ENCODE measurements around the gene KIRREL3.

KIRREL3 gene

GRCh38 chr11:126479178-126479930 is 521.2 kb downstream of the KIRREL3 start:
- DNase-seq: no peak

GRCh38 chr11:126478466-126478865 is 522.1 kb downstream of the KIRREL3 start:
- no peak for DNase-seq

GRCh38 chr11:126477535-126478305 is 522.9 kb downstream of the KIRREL3 start:
- no peak for DNase-seq

GRCh38 chr11:126476977-126477376 is 523.6 kb downstream of the KIRREL3 start:
- no peak for DNase-seq

GRCh38 chr11:126476266-126476924 is 524.2 kb downstream of the KIRREL3 start:
- DNase-seq: no peak

GRCh38 chr11:126475014-126475991 is 525.3 kb downstream of the KIRREL3 start:
- no peak for DNase-seq

- no peak for DNase-seq
Observed at GRCh38 chr11:126474220-126474619, 526.4 kb downstream of the KIRREL3 start.

- DNase-seq: no peak
Observed at GRCh38 chr11:126473269-126473668, 527.3 kb downstream of the KIRREL3 start.

- DNase-seq: no peak
Observed at GRCh38 chr11:126469311-126469710, 531.3 kb downstream of the KIRREL3 start.

GRCh38 chr11:126468102-126468521 is 532.5 kb downstream of the KIRREL3 start:
- no peak for DNase-seq

- no peak for DNase-seq
Observed at GRCh38 chr11:126467471-126467870, 533.1 kb downstream of the KIRREL3 start.

- no peak for DNase-seq
Observed at GRCh38 chr11:126467046-126467370, 533.6 kb downstream of the KIRREL3 start.

- DNase-seq: no peak
Observed at GRCh38 chr11:126466236-126467045, 534.1 kb downstream of the KIRREL3 start.

- DNase-seq: no peak
Observed at GRCh38 chr11:126465573-126466188, 534.9 kb downstream of the KIRREL3 start.

GRCh38 chr11:126464796-126465195 is 535.8 kb downstream of the KIRREL3 start:
- no peak for DNase-seq

- no peak for DNase-seq
Observed at GRCh38 chr11:126462422-126462821, 538.1 kb downstream of the KIRREL3 start.

- DNase-seq: no peak
Observed at GRCh38 chr11:126461996-126462395, 538.6 kb downstream of the KIRREL3 start.

- no peak for DNase-seq
Observed at GRCh38 chr11:126461096-126461440, 539.5 kb downstream of the KIRREL3 start.

GRCh38 chr11:126460417-126461095 is 540.0 kb downstream of the KIRREL3 start:
- DNase-seq: no peak

GRCh38 chr11:126459691-126460281 is 540.8 kb downstream of the KIRREL3 start:
- DNase-seq: no peak
